ENCODE results near the gene VTA1.

GRCh38 chr6:142249266-142249665, 102.2 kb downstream of the VTA1 start:
- TF ChIP-seq EP300 (IDR thresholded peaks at IDR 0.05): no peak
- no peak for TF ChIP-seq POLR2A (IDR thresholded peaks at IDR 0.05)
- TF ChIP-seq CTCF (IDR thresholded peaks at IDR 0.05): no peak

All from tibial nerve (tissue), 4 donors.